Mononuclear cell (primary cell): ENCODE data around the gene ZMIZ2. TPM values are rescaled to one million over a fixed set of nuclear protein-coding genes. Genes with fewer than 3 reads are reported as not detected.
"Not testable (repeated sequence)": the region's sequence is repeated elsewhere in the genome, so short reads cannot be mapped to it uniquely, and the experiment has no call there.

ENCODE experiments used
- H3K27me3 ChIP-seq: 2 replicates; pipeline ENCODE4 v1.6.0; 2011; ENCODE audit warnings: low read length, control low read depth; ENCODE audit not compliant: insufficient read depth
- H3K4me1 ChIP-seq: 2 replicates; pipeline ENCODE4 v1.5.1; 2011; ENCODE audit warnings: mild to moderate bottlenecking, low read length, control low read depth; ENCODE audit not compliant: insufficient read depth
- H3K4me3 ChIP-seq: 2 replicates; pipeline ENCODE4 v1.5.1; 2011; ENCODE audit warnings: mild to moderate bottlenecking, low read length, moderate library complexity
- H3K9me3 ChIP-seq: 2 replicates; pipeline ENCODE4 v1.5.1; 2011; ENCODE audit warnings: low read depth, mild to moderate bottlenecking, control low read depth, low read length
- total RNA-seq: library from RNA; depleted of rRNA; stranded (reverse); fragments of >200 nt; gene quantifications from one replicate; pipeline ENCODE4 v1.2.3, GENCODE V29; 2012

The ZMIZ2 gene
- total RNA-seq, 1 donor, result 16.7 TPM

DNA sequence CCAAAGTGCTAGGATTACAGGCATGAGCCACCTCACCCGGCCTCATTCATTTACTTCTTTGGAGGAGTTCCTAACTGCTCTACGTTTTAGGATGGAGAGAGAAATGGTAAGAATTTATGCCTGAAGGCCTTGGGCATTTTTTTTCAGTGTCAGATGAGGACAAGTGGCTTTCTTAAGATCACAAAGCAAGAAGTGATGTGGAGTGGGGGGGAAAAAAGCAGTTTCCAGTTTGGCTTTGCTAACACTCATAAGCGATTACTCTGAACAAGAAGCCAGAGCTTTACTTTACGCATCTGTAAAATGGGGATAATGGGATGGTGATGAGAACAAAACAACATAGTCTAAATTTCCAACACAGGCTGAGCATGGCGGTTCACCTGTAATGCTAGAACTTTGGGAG, 45.3 kb downstream of the ZMIZ2 start:
- H3K4me3 ChIP-seq, result no peak overlapping the region
- H3K9me3 ChIP-seq, result no peaks in the 10 kb centered on the region
- H3K27me3 ChIP-seq, result no peaks in the 10 kb centered on the region
- peaks cover 19% of the 10 kb centered on the region for H3K4me1 ChIP-seq

DNA sequence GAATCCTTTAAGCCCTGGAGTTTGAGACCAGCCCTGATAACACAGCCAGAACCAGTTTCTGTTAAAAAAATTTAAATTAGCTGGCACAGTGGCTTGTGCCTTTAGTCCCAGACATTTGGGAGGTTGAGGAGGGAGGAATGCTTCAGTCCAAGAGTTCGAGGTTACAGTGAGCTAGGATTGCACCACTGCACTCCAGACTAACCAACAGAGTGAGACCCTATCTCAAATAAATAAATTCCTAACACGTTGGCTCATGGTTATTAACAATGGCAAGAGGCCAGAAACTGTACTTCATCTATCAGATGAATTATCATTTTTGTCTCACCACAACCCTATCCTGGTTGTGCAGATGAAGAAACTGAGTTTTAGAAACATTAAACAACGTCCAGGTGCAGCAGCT, 45.7 kb downstream of the ZMIZ2 start:
- Histone ChIP-seq H3K4me3 (no peak overlapping the region), H3K9me3 (no peaks in the 10 kb centered on the region), H3K27me3 (no peaks in the 10 kb centered on the region), H3K4me1 (peaks cover 23% of the 10 kb centered on the region)

DNA sequence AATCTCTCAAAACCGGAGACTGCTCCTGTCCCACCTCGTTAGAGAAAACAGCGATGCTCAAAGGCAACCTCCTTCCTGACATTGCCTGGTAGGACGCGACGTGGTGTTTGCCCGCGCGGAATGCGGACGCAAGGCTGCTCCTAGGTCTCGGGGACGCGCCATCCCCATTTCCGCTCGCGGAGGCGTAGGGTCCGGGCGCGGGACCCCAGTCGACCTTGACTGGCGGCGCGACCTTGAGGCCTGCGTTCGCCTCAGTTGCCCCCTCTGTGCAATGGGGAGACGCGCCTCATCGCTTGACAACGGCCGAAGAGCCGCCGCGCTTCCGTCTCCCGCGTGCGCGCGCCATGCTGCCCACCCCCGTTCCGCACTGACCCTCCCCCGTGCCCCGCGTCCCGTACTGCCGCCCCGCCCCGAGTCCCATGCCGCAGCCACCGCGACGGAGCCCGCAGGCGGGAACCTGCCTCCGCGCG, 47.4 kb downstream of the ZMIZ2 start:
- Histone ChIP-seq H3K27me3 (no peaks in the 10 kb centered on the region), H3K4me3 (peak overlapping the region; percentile 99), H3K4me1 (peaks cover 23% of the 10 kb centered on the region), H3K9me3 (no peaks in the 10 kb centered on the region)

DNA sequence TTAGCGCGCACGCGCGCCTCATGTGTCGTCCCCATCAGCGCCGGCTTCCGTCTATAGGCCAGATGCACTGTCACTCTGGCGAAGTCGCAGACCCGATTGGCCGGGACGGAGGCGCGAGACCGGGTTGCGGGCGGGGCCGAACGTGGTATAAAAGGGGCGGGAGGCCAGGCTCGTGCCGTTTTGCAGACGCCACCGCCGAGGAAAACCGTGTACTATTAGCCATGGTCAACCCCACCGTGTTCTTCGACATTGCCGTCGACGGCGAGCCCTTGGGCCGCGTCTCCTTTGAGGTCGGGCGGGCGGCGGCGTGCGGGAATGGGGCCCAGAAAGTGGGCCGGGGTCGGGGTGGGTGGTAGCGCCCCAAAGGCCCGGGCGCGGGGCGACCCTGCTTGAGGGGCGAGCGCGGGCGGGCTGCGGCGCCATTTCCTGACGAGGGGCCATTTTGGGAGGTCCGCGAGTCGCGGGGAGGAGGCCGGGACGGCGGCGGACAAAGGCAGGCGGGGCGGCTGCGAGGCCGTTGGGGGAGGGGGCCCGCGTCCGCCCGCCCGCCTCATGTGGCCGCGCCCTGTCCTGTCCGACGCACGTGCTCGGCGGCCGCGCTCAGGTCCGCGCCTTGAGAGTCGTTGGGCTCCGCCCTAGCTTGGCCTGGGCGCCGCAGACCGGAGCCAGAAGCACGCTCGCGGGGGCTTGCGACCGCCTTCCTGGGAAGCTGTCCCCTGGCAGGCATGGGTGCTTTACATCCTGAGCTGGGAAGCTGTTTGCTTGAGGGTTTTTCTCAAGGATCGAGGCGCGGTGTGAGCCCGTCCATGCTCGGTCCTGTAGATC, 48.1 kb downstream of the ZMIZ2 start, which contains the start of gene PPIA:
TSS of gene PPIA (plus strand) at position 178 of the 825 bp plus-strand sequence. CDS start at position 222, 44 bp downstream.
- peaks cover 23% of the 10 kb centered on the region for H3K4me1 ChIP-seq
- peak within 1 kb of the TSS; percentile 99 for H3K4me3 ChIP-seq
- no peaks in the 10 kb centered on the region for H3K27me3 ChIP-seq
- H3K9me3 ChIP-seq, result no peaks in the 10 kb centered on the region

DNA sequence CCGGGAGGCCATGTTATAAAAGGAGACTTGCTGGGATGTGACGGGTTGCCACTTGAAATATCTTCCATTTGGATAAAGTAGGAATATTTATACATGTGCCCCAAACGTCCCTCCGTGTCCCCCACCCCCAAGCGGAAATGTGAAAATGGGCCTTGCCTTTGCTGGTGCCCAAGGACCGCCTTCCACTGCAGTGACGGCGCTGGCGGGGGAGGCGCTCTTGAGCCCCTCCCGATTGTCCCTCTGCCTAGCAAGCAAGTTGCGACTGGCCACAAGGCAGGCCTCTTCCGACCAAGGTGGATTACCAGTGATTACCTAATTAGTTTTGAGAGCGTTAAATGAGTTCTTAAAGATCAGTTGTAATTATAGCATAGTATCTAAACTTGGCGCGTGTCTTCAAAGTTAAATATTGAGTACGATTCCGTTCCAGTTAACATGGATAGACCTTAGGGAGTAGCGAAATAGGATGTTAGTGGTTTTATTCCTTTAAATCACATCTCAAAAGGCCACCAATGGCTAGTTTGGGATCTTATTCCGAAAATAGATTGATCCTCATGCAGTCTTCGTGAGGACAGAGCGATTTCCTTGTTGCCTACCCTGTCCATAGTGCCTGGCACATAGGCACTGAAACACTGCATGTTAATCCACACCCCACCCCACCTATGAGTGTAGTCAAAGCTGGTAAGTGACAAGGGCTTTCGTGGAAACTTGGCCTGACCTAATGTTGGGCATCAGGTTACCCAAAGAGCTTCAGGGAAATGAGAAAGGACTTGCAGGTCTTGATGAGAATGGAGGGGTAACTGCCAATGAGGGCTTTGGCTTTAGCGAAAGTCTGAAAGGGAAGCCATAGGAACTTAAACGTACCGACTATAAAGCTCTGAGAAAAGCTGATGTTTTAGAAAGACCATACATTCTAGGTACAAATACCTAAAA, 48.9 kb downstream of the ZMIZ2 start:
- Histone ChIP-seq H3K9me3 (no peaks in the 10 kb centered on the region), H3K4me3 (peak overlapping the region; percentile 99)

DNA sequence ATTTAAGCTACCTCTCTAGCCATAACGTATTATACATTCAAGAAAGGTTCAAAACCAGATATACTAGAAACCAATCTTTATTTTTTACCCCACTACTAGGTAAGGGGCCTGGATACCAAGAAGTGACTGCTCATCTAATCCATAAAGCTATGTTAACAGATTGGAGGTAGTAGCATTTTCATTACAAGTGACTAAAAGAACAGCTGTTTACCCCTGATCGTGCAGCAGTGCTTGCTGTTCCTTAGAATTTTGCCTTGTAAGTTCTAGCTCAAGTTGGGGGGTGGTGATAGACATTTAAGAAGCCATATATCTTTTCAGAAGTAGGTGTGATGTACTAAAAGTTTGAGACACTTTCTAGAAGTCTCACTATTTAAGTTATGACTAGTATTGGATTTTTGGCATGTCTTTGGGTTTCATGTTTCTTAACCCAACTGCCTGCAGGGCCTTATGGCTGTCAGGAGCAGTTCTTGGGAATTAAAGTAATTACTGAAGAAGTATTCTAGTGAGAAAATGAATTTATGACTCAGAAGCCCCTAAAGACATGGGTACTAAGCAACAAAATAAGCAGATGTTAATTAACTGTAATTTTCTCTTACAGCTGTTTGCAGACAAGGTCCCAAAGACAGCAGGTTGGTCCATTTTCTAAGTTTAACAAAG, 50.1 kb downstream of the ZMIZ2 start:
- Histone ChIP-seq H3K9me3 (no peaks in the 10 kb centered on the region), H3K27me3 (no peaks in the 10 kb centered on the region), H3K4me1 (peaks cover 23% of the 10 kb centered on the region), H3K4me3 (no peak overlapping the region)

More for the DNA sequence above, 48.9 kb downstream of the ZMIZ2 start:
- Histone ChIP-seq H3K27me3 (no peaks in the 10 kb centered on the region), H3K4me1 (peaks cover 23% of the 10 kb centered on the region)

DNA sequence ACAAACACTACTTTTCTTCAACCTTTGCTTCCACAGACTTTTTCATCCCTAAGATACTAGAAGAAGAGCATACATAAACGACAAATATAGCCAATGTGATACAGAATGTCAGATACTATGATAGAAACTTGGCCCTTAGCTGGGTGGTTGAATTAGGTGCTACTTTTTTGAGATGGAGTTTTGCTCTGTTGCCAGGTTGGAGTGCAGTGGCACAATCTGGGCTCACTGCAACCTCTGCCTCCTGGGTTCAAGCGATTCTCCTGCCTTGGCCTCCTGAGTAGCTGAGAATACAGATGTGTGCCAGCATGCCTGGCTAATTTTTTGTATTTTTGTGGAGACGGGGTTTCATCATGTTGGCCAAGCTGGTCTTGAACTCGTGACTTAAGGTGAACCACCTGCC, 51.3 kb downstream of the ZMIZ2 start:
- no peaks in the 10 kb centered on the region for H3K27me3 ChIP-seq
- no peak overlapping the region for H3K4me3 ChIP-seq
- no peaks in the 10 kb centered on the region for H3K9me3 ChIP-seq
- peaks cover 23% of the 10 kb centered on the region for H3K4me1 ChIP-seq

DNA sequence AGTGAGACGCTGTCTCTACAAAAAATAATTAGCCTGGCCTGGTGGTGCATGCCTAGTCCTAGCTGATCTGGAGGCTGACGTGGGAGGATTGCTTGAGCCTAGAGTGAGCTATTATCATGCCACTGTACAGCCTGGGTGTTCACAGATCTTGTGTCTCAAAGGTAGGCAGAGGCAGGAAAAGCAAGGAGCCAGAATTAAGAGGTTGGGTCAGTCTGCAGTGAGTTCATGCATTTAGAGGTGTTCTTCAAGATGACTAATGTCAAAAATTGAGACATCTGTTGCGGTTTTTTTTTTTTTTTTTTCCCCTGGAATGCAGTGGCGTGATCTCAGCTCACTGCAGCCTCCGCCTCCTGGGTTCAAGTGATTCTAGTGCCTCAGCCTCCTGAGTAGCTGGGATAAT, 53.2 kb downstream of the ZMIZ2 start:
- Histone ChIP-seq H3K4me3 (no peak overlapping the region), H3K9me3 (no peaks in the 10 kb centered on the region), H3K27me3 (no peaks in the 10 kb centered on the region), H3K4me1 (peaks cover 20% of the 10 kb centered on the region)

DNA sequence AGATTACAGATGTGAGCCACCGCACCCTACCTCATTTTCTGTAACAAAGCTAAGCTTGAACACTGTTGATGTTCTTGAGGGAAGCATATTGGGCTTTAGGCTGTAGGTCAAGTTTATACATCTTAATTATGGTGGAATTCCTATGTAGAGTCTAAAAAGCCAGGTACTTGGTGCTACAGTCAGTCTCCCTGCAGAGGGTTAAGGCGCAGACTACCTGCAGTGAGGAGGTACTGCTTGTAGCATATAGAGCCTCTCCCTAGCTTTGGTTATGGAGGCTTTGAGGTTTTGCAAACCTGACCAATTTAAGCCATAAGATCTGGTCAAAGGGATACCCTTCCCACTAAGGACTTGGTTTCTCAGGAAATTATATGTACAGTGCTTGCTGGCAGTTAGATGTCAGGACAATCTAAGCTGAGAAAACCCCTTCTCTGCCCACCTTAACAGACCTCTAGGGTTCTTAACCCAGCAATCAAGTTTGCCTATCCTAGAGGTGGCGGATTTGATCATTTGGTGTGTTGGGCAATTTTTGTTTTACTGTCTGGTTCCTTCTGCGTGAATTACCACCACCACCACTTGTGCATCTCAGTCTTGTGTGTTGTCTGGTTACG, 53.9 kb downstream of the ZMIZ2 start:
- Histone ChIP-seq H3K9me3 (no peaks in the 10 kb centered on the region), H3K4me1 (peaks cover 18% of the 10 kb centered on the region)

DNA sequence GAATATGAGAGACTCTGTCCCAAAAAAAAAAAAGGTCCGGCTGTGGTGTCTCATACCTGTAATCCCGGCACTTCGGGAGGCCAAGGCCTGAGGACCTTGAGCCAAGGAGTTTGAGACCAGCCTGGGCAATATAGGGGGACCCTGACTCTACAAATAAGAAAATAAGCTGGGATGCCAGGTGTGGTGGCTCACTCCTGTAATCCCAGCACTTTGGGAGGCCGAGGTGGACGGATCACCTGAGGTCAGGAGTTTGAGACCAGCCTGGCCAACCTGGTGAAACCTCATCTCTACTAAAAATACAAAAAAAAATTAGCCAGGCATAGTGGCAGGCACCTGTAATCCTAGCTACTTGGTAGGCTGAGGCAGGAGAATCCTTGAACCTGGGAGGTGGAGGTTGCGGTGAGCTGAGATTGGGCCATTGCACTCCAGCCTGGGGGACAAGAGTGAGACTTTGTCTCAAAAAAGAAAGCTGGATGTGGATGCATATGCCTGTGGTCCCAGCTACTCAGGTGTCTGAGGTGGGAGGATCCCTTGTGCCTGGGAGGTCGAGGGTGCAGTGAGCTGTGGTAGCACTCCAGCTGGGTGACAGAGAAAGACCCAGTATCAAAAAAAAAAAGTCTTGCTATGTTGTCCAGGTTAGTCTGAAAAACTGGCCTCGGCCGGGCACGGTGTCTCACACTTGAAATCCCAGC, 55.3 kb downstream of the ZMIZ2 start:
- H3K9me3 ChIP-seq, H3K4me1 ChIP-seq, H3K4me3 ChIP-seq, H3K27me3 ChIP-seq: not testable (repeated sequence)

More for the DNA sequence above, 53.9 kb downstream of the ZMIZ2 start:
- no peak overlapping the region for H3K4me3 ChIP-seq
- H3K27me3 ChIP-seq, result no peaks in the 10 kb centered on the region

DNA sequence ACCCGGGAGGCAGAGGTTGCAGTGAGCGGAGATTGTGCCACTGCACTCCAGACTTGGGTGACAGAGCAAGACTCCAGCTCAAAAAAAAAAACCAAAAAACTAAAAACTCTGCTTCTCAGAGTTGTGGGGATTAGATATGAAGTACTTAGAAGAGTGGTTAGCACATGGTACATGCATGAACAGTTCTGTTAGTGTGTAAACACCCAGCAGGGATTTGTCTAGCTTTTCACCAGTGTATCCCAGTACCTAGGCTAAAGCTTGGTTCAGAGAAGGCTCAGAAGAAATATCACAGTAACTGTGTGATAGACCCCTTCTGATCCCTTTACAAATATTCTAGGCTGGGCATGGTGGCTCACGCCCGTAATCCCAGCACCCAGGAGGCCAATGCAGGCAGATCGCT, 57.3 kb downstream of the ZMIZ2 start:
- no peaks in the 10 kb centered on the region for H3K9me3 ChIP-seq
- no peaks in the 10 kb centered on the region for H3K27me3 ChIP-seq
- H3K4me3 ChIP-seq, result no peak overlapping the region
- H3K4me1 ChIP-seq, result no peaks in the 10 kb centered on the region

DNA sequence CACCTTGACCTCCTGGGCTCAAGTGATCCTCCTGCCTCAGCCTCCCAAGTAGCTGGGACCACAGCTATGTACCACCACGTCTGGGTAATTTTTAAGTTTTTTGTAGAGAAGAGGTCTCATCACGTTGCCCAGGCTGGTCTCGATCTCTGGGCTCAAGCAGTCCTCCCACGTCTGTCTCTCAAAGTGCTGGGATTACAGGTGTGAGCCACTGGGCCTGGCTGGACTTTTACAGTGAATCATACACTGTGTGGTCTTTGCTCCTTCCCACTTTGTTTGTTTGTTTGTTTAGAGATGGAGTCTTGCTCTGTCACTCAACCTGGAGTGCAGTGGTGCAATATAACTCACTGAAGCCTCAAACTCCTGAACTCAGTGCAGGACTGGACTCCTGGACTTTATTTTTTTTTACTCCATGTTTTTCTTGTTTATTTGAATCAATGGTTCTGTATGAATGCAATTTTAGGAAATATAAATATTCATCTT, 60.3 kb downstream of the ZMIZ2 start:
- no peaks in the 10 kb centered on the region for H3K9me3 ChIP-seq
- H3K4me3 ChIP-seq, result no peak overlapping the region
- no peaks in the 10 kb centered on the region for H3K4me1 ChIP-seq
- H3K27me3 ChIP-seq, result no peaks in the 10 kb centered on the region

DNA sequence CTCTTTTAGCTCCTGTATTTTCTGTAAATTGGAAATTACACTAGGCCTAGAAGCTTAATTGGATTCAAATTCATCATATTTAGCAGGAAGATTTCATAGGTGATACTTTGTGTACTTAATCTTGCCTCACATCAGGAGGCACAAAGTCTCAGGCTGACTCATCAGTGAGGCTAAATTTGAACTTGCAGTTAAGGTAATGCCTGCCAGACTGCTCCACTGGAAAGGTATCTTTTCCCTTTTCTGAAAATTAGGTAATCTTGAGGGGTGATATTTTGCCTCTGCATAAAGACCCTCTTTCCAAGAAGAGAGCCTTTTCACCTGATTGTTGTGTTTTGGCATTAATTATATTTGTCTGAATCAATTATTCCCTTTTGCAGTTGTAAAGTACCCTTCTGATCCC, 62.4 kb downstream of the ZMIZ2 start:
- no peaks in the 10 kb centered on the region for H3K27me3 ChIP-seq
- H3K9me3 ChIP-seq, result no peaks in the 10 kb centered on the region
- H3K4me3 ChIP-seq, result no peak overlapping the region
- no peaks in the 10 kb centered on the region for H3K4me1 ChIP-seq

DNA sequence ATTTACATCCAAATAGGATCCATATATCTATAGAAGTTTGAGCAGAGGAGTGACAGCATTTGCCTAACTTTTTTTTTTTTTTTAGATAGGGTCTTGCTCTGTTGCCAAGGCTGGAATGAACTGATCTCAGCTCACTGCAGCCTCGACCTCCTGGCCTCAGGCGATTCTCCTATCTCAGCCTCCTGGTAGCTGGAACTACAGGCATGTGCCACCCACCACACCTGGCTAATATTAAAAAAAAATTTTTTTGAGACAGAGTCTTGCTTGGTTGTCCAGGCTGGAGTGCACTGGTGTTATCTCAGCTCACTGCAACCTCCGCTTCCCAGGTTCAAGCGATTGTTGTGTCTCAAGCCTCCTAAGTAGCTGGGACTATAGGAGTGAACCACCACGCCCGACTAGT, 62.9 kb downstream of the ZMIZ2 start:
- H3K4me3 ChIP-seq, result no peak overlapping the region
- no peaks in the 10 kb centered on the region for H3K4me1 ChIP-seq
- H3K9me3 ChIP-seq, result no peaks in the 10 kb centered on the region
- no peaks in the 10 kb centered on the region for H3K27me3 ChIP-seq
